NCI-H2196 treated with DMSO at 0.1 percent for 48 hours (cell line): ENCODE data around the gene KCNQ1.
A peak's percentile ranks its signal among the peaks of the same experiment; 100 is the strongest.

Experiments
- DNase-seq: peaks from one replicate; lab custom pipeline; 2025; ENCODE audit not compliant: unreplicated experiment; lab: John Stamatoyannopoulos, UW

The KCNQ1 gene

DNA sequence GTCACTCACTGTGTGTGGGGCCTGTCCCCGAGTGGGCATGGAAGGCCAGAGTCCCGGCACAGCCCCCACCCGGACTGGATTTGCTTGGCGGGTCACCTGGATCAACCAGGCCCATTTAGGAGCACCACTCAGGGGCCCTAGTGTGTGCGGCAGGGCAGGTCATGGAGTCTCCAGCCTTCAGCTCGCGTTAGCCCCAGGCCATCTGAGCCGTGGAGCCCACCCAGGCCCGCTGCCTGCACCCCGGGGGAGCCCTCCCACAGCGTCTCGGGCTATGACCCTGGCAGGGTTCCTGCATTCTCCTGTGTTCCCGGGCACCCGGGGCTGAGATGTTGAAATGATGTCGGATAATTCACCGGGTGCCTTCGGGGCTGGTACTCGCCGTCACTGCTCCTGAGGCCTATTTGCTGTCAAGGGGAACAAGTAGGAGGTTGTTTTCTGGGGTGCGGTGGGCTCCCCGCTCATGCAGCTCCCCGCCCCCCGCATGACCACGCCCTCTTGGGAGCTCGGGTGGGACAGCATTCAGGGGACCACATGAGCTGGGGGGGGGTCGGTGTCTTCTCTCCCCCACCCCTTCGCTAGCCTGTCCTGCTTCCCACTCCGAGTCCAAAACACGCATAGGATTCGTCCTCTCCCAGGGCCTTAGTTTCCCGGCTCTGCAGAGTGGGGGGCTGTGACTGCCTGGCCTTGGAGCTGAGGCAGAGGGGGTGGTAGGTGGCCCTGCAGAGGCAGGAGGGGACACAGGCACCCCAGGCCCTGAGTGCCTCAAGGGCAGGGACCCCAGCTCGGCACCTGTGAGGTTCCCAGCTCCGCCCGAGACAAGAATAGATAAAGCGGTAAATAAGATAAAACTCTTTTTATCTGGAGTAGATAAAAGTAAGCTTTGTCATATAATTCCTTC, 77.2 kb downstream of the KCNQ1 start:
- DNase-seq, result no peak

DNA sequence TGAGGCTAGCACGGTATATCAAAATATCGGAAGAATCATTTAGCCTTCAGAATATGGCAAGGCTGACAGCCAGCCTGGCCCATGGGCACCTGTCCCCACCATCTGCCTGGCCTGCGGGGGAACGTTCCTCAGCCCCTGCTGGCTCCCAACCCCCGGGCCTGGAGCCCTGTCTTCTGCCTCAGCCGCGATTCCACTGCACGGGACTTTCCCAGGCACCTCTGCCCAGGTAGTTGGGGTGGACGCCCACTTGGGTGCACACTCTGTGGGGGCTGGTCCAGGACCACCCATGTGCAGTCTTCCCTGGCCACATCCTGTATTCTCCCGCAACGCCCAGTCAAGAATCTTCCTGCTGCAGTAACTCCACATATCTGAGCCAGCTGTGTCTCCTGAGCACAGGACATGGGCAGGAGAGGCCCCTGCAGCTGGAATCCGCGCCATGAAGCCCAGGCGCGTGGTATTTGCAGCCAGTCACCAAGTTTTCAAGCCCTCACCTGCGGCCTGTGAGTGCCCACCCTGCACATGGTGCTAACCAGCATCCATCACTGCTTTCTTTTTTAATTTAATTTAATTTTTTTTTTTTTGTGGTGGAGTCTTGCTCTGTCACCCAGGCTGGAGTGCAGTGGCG, 77.9 kb downstream of the KCNQ1 start:
- DNase-seq, result no peak

DNA sequence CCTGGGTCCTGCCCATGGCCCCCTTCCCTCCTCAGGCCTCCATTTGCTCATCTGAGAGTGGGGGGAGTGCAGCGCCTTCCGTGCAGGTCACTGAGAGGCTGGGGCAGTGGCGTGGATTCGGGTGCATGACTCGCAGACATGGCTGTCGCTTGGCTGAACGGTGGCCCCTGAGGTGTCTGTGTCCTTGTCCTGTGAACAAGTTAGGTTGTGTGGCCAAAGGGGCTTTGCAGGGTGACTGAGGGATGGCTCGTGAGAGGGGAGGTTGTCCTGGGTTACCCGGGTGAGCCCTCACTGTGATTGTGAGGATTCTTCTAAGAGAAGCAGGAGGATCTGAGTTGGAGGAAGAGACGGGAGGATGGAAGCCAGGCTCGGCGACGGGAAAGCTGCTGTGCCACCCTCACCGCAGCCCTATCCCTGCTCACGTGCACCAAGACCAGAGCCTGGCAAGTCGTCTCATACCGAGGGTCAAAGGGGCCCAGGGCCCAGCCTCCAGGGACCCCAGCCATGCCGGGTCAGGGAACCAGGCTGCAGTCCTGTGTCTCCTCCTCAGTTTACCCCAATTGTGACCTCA, 79.1 kb downstream of the KCNQ1 start:
- no peak for DNase-seq

DNA sequence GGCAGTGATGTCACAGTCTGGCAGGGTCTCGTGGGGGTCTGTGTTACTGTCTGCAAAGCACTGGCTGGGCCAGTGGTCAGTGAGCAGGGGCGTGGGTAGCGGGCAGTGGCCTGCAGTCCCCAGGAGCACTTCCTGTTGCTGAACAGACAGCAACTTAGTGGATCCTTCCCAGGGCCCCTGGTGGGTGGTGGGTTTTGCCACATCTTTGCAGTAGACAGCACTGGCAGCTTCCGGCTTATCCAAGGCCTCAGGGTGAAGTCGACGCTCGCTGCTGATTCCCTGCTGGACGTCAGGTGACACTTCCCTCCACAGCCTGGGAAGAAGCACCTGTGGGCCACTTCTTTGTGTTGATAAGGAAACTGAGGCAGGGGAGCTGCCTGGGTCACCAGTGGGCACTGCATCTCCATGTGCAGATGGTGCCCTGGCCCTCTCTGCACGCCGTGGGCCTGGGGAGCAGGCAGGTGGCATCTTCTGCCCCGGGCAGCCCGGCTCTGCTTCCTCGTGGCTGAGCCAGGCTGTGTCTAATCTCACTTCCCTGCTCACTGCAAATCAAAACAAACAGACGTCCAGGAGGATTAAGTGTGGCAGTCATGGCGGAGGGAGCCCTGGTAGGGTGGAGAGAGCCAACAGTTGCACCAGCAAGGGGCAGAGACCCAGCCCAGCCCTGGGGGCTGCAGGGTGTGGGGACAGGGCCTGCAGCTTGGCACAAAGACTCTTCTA, 79.8 kb downstream of the KCNQ1 start:
- no peak for DNase-seq

DNA sequence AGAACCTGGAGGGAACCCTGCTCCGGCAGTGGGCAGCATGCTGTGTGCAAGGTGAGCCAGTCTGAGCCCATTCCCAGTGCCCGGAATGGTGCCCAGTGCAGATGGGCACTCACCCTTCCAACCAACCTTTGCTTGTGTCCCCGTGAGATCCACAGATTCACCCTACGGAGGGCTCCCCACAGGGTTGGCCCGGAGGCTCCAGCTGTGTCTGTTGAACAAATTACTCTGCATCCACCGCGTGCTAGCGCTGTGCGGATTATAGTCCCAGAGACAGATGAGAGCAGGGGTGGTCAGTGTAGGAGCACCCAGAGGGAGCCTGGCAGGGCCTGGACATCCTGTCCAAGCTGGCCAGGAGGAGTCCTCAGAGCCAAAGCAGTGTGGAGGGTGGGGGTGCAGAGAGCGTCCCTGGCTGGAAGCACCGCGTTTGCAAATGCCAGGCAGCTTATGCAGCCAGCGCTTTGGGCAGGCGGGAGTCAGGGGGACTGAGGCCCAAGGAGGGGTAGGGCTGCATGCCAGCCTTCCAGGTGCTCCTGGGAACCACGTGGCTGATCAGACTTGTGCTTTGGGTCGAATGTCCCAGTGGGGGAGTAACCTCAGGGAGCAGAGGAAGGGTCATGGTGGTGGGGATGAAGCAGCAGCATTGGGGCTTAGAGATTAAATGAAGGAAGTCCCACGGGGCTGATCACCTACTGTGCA, 80.5 kb downstream of the KCNQ1 start:
- DNase-seq, result no peak

DNA sequence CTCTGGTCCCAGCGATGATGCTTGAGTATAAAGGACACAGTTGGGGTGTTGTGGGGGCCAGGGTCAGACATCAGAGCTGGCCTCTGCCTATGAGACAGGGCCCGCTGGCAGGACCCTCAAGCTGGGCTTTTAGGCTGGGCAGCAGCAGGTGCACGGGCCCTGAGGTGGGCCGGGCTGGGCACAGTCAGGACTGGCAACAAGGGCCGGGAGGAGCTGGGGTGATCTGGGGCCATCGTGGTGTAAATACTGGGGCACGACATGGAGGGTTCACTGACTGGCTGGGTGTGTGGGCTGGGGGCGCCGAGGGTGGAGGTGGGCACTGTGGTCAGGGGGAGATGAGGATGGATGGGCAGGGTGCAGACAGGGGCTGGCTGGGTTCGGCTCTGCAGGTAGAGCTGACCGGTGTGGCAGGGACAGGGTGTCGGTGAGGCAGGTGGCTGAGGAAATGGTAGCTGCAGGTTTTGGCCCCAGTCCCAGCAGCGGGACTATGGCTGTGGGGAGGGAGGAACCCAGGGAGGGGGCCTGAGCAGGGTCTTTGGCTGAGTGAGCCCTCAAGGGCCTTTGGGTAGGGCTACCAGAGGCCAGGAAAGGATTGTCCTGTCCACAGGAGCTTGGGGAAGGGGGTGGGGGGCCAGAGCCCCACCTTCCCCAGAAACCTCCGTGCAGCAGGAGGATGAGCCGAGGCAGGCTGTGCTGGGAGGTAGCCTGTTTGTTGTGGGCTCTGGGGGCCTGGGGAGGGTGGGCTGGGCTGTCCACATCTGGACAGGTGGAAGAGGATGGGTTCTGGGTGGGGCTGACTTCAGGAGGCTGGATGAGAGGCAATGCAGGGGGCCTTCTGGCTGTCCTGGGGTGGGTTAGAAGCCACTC, 81.4 kb downstream of the KCNQ1 start:
- DNase-seq, result no peak

DNA sequence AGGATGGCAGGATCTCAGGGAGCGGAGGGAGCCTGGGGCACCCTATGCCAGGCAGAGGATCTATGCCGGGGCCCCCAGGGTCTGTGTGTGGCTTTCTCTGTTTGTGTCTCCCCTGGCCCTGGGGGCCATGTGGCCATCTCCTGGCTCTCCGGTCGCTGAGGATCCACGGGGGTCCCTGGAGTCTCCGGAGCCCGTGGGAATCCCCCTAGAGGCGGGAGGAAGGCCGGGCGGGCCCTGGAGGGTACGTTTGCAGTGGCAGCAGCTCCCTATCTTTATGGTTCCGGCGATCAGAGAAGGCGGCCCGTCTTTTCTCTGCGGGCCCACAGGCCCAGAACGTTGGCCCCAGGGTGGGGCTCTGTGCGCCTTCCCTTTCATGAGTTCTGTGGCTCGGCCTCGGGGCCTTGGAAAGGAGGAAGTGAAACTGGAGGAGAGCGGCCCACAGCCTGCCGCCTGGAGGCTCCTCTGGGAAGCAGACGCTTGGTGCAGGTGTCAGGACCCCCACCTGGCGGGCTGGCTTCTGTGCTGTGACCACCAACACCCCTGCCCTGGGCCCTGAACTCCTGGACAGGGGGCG, 82.1 kb downstream of the KCNQ1 start:
- DNase-seq, result no peak

DNA sequence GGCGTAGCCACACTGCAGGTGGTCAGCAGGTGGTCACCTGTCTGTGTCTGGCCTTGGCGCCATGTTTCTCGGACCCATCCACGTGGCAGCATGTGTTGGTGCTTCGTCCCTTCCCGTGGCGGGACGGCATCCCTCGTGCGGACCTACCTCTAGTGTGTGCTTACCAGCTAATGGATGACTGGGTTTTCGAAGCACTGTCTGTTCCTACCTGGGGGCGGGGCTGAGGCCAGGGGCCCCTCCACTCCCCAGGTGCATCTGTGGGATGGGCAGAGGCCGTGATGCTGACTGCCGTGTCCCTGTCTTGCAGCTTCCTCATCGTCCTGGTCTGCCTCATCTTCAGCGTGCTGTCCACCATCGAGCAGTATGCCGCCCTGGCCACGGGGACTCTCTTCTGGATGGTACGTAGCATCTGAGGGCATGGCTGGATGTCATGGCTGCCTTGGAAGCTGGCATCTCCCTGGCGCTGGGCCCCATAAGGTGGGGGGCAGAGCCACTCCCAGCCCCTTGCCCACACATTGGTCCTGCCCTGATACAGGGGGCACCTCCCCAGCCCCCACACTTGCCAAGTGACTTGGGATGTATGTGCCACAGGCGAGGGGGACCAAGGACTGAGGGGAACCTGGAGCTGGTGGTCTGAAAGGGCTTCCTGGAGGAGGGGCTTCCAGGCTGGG, 82.9 kb downstream of the KCNQ1 start:
- DNase-seq, result no peak

DNA sequence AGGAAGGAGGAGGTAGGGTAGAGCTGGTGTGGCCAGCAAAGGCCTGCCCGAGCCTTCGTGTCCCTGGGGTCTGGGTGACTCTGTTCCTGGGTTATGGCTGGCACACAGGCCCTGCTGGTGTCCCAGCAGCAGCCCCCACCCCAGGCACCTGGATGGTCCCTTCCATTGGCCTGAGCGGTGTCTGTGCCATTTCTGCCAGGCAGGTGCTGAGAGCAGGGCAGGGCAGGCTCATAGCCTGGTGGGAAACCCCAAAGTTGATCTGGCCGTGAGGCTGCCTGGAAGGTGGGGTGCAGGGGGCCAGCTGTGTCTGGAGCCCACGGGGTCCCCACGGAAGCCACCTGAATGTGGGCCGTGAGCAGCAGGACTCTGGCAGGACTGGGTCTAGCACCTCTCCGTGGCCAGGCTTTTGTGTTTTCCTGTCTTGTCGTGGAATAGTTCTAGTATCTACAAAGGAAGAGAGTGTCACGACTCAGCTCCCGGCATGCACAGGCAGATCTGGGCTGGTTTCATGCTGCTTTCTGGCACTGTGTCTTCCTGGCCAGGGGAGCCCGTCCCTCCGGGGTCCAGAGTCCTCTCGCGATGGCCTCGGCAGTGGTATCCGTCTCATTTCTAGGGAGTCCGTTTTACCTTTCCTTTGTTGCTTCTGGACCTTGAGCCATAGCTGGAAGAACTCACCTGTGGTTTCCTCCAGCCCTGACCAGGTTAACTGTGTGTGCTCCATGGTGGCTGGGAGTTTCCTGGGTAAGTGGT, 83.7 kb downstream of the KCNQ1 start:
- DNase-seq, result no peak

DNA sequence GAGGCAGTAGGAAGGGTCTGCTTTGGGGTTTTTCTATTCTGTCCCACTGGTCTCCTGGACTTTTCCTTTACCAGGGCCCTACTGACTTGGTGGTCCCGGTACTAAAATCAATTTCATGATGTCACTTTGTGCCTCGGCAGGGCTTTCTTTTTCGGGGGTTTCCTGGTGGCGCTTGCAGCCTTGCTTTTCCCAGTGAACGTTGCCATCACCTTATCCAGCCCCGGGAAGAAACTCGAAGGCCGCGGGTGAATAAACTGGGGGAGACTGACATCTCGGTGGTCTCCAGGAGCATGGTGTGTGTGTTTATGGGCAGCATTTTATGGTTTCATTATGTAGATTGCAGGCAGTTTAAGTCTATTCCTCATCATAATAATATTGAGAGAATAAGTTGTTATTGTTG, 84.4 kb downstream of the KCNQ1 start:
- DNase-seq, result no peak

DNA sequence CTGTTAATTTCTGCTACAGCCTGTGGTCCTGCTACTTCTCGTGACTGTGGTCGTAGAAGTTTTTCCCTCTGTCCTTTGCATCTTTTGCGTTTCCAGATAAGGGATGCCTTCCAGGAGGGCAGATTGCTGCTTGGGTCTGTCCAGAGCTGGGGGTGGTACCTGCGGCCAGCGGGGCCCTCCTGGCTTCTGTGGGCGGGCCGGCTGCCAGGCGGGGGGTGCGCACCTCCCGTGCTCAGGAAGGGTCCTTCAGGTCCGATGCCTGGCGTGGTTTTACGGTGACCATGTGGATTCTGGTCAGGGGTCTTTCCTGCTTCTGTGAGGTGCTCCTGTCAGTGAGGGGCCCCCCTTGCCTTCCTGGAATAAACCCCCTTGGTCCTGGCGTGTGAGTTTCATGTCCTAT, 84.8 kb downstream of the KCNQ1 start:
- DNase-seq, result no peak

DNA sequence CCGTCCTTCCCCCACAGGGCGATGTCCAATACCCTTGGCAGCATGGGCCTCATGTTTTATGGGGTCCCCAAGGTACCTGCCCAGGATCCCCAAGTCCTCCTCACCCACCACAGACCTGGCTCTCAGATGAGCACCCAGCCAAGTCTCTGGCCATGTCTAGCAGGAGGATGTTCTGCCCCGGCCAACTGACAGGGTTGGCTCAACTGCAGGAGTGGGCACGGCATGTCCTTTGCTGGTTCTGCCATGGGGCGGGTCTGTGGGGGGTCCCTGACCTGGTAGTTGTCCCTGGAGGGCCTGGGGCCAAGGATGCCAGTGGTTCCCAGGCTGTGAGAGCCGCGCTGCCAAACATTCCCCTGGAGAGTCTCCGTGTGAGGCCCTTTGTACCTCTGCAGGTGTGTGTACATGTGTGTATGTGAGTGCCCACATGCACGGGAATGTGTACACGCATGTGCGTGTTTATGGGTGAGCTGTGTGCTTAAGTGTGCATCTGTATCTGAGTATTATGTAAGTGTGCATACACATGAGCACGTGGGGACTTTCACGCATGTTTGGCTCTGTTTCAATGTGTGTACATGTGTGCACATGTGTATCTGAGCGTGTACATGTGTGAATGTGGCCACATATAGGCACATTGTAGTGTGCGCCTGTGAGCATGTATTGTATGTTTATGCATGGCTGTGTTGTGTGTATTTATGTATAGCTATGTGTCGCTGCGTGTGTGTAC, 85.5 kb downstream of the KCNQ1 start:
- no peak for DNase-seq

DNA sequence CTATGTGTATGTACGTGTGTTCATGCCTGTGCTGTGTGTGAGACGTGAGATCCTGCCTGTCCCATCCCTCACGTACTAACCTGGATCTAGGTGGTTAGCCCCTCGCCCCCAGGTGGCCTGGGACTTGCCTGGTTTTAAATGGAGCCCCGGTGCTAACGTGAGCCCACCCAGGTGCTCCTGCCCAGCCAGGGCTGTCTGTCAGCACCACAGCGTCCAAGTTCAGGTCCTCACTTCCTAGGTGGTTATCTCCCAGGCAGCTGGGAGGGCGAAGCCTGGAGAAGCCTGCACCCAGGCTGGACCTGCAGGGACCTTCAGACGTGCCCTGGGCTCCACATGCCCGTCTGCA, 86.0 kb downstream of the KCNQ1 start:
- DNase-seq, result no peak

DNA sequence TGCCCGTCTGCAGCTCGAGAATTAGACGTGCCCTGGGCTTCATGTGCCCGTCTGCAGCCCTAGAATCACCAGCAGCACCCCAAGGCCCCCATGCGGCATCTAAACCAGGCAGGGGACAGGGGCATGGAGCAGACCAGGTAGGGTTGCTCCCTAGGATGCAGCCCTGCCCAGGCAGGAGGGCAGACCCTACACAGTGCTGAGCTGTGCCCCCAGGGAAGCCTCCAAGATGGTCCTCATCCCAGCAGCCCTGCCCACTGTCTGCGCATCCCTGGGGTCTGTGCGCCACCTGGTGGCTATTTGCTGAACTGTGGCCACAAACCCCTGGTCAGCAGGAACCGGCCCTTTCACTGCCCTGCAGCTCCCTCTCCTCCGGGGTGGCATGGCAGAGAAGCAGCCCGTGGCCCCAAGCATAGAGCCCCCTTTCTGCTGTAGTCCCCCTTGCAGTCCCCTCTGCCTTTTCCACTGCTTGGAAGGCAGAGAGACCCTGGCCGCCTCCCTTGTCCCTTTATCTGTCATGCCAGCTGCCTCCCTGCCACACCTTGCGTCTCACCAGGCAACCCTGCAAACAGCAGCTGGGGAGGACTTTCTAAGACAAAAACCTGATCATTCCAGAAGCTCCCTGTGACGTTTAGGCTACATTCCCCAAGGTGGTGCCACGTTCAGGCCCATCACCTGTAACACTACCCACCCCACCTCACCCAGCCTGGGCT, 86.6 kb downstream of the KCNQ1 start:
- DNase-seq, result peak; percentile 10

DNA sequence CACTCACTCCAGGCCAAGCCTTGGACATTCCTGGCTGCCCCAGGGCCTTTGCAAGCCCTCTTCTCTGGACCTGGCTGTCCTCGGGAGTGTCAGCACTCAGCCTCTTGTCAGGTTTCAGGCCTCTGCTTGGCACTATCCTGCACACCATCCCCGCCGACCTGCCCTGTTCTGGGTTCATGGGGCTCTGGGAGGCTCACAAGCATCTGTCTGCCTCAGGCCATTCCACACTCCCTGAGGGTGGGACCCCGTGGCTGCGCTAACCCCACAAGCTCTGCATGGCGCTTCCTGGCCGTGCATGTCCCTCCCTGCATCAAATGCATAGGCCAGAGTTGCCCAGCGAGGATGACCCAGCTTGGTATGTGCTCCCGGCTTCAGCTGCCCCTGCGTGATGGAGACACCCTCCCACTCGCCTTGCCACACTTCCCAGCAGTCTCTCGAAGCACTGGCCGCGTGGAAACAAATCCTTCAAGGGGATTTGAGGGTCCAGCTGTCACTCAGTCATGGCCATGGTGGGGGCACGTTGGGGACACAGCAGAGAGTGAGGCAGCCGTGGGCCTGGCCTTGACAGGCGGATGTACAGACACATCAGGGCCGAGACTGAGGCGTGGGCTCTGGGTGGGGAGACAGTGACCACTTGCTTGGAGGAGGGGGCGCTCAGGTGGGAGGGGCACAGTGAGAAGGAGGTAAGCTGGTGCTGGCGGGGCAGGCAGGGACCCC, 87.3 kb downstream of the KCNQ1 start:
- DNase-seq, result no peak

DNA sequence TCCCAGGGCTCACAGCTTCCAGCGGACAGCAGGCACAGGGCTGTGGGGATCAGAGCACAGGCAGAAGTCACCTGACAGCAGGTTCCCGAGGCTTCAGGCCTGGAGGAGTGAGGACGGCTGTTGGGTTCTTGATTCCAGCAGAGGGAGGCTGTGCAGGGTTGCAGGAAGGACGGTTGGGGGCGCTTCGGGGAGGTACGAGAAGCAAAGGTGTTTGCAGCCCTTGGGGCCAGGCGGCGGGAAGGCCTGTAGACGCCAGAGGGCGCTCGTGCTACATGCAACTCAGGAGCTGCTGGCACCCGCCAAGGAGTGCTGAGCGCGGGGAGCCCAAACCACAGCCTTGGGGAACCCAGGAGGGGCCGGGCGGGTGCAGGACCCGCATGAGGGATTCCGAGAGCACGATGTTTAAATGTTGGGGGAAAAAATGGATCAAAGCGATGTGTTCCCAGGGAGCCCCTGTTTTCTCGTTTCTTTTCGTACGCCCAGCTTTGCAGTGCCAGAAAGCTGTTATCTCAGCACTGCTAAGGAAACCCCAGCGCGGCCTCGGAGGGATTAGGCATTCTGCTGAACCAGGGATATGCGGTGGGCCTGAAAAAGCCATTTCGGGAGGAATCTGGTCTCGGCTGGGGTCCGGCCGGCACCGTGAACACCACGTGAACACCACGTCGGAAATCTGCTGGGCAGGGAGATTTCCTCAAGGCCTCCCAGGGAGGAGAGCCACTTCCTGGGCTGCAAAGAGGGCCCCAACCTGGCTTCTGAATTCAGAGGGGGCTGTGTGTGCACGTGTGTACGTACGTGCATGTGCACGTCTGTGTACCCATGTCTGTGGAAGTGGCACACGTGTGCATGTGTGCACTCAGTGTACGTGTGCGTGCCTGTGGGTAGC, 88.1 kb downstream of the KCNQ1 start:
- DNase-seq, result peak; percentile 80
